T-helper 1 cell treated with Interleukin-12 subunit alpha and Interleukin-12 subunit beta and Interleukin-4 antibody, amounts not matched to agents 30 ng/mL and 1 ng/mL, for 36 hours (primary cell): ENCODE results near the gene GSTA1. TPM values are rescaled to one million over a fixed set of nuclear protein-coding genes. Genes with fewer than 3 reads are reported as not detected.
"Not testable (repeated sequence)": the region's sequence is repeated elsewhere in the genome, so short reads cannot be mapped to it uniquely, and the experiment has no call there.

Experiments used
- intact Hi-C: fragments of 100-400 bp; cut with micrococcal nuclease; formaldehyde crosslinking; loops from one replicate; pipeline ENCODE4 v1.15.1; 2024
- total RNA-seq: library from RNA; stranded (reverse); gene quantifications from 2 replicates; pipeline ENCODE4 v1.2.3, GENCODE V29; 2022

The GSTA1 gene
- total RNA-seq, 1 donor from 2014 or later, result not detected

- intact Hi-C loops, result no loop called here
Measured at GRCh38 chr6:52759085-52759484, 44.5 kb downstream of the GSTA1 start.

DNA sequence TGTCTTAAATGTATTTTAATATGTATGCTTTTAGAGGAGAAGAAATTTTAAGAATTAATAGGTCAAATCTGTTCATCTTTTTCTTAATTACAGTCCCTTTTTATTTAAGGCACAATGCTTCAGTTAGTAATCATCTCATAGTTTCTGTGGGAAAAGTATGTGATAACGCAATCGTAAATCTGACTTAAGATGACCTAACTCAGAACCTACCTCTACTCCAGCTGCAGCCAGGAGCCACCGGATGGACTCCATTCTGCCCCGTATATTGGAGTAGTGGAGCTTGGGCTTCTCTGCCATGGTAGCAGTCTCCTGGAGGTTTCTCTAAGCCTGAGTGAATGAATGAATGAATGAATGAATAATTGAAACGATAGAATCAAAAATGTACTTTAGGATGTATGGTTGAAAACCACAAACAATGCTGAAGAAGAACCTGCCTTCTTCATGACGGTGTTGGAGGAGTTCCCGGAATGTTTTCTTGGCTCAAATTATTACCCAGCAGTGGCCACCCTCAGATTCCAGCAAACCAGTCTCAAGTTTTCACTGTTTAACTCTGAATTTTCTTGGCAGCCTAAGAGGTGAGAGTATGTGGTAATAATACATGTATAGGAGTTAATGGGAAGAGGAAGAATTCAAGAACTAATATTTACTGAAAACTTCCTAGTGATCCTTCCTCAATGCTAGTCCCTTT is 45.8 kb downstream of the GSTA1 start:
- intact Hi-C loops, result not testable (repeated sequence)

- intact Hi-C loops, result no loop called here
Measured at GRCh38 chr6:52754443-52754842, 49.2 kb downstream of the GSTA1 start.

DNA sequence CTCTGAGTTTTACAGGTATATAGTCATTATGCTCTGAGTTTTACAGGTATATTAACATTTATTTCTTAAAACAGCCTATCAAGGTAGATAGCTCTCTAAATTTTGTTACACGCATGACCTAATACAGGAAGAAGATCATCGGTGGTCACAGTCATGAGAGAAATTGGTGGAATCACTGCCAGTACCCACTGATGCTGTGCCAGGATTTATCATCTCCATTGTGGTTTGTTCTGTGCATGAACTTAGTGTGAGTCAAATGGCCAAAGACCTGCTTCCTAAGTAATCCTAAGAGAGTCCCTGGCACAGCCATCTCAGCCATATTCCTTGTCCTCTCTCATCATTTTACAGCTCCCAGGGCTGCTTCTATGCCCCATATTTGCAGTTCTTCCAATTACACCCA is 50.5 kb downstream of the GSTA1 start:
- intact Hi-C loops, result not testable (repeated sequence)

DNA sequence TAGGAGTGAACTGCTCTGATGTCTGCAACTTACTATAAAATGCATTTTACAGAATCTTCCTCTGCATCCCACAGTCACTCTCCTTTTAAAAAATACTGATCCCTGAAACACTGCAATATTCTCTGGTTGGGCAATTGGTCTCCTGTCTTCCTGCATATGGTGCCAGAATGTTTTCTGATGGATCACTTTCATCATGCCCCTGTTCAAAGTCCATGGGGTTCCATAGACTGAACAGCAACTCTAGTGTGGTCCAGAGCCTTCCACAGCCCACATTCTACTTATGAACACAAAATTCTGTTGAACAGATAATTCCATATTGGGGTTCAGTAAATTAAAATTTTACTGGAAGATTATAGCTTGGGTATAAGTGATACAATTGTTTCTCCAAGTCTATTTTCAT is 51.3 kb downstream of the GSTA1 start:
- intact Hi-C loops, result no loop called here

GRCh38 chr6:52749556-52750152 is 54.0 kb downstream of the GSTA1 start:
- intact Hi-C loops, result no loop called here

DNA sequence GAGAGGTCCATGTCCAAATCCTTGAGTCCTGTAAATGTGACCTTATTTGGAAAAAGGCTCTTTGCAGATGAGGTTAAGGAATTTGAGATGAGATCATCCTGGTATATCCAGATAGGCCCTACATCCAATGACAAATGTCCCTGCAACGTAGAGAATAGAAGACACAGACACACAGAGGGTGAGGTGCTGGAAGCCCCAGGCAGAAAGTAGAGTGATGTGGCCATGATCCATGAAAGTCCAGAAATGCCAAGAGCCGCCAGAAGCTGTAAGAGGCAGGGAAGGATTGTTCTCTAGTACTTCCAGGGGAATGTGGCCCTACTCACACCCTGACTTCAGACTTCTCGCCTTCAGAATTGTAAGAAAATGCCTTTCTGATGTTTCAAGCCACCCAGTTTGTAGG is 56.3 kb downstream of the GSTA1 start:
- intact Hi-C loops, result not testable (repeated sequence)

- intact Hi-C loops, result no loop called here
Measured at GRCh38 chr6:52746213-52746612, 57.4 kb downstream of the GSTA1 start.

- intact Hi-C loops, result no loop called here
Measured at GRCh38 chr6:52745764-52746201, 57.8 kb downstream of the GSTA1 start.

DNA sequence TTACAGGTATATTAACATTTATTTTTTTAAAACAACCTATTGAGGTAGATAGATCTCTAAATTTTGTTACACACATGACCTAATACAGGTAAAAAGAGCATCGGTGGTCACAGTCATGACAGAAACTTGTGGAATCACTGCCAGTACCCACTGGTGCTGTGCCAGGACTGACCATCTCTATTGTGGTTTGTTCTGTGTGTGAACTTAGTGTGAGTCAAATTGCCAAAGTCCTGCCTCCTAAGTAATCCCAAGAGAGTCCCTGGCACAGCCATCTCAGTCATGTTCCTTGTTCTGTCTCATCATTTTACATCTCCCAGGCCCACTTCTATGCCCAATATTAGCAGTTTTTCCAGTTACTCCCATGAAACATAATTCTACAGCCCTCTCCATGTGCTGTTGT is 61.7 kb downstream of the GSTA1 start:
- intact Hi-C loops, result no loop called here

Other genes starting within 250 kb of the GSTA1 start
- 13.2 and 13.7 TPM in 2 replicates for gene TRAM2, start 226.8 kb downstream of the GSTA1 start, total RNA-seq
- 13.9 and 14.4 TPM in 2 replicates for gene TMEM14A, start 132.7 kb downstream of the GSTA1 start, total RNA-seq
- gene GSTA2, start 40.3 kb downstream of the GSTA1 start, total RNA-seq, result not detected in 2 replicates
- gene GSTA5, start 37.0 kb upstream of the GSTA1 start, total RNA-seq, result not detected in 2 replicates
- gene GSTA3, start 105.9 kb upstream of the GSTA1 start, total RNA-seq, result not detected in 2 replicates
- gene GSTA4, start 191.5 kb upstream of the GSTA1 start, total RNA-seq, result 3.7 and 4.8 TPM in 2 replicates